Measurements from ENCODE around the gene NLN. TPM values are rescaled to one million over a fixed set of nuclear protein-coding genes. Genes with fewer than 3 reads are reported as not detected.

NLN gene
- total and polyA plus RNA-seq, 2 donors from 2014 or later = 6.2 to 25.0 TPM

GRCh38 chr5:65734921-65735320 lies 12.9 kb downstream of the NLN start:
- no peak overlapping the region for H3K27ac ChIP-seq (ENCODE audit: low read depth in 2 of 2, low read length in 2 of 2)
- intact Hi-C loops (cut with DNase I) = no loop called here
- no peaks in the 10 kb centered on the region for H3K4me1 ChIP-seq (ENCODE audit: control insufficient read depth in 2 of 3, insufficient read depth in 2 of 3, low read depth in 1 of 3, low read length in 3 of 3)
- H3K36me3 ChIP-seq (ENCODE audit: control insufficient read depth in 2 of 3, insufficient read depth in 3 of 3, low read length in 3 of 3) = no peaks in the 10 kb centered on the region
- no peak for DNase-seq
- no peak overlapping the region for H3K9ac ChIP-seq (ENCODE audit: low read length in 3 of 3)
- H3K4me3 ChIP-seq (ENCODE audit: low read length in 3 of 3) = no peak overlapping the region
- no peak for TF ChIP-seq CTCF (IDR thresholded peaks at IDR 0.05; ENCODE audit: borderline replicate concordance, extremely low read depth, insufficient read depth)
- no peaks in the 10 kb centered on the region for H3K9me3 ChIP-seq (ENCODE audit: control insufficient read depth in 2 of 3, insufficient read depth in 1 of 3, low read length in 3 of 3)
- no peaks in the 10 kb centered on the region for H3K27me3 ChIP-seq (ENCODE audit: control insufficient read depth, insufficient read depth, low read length)
- FAIRE-seq = no peak

GRCh38 chr5:65736011-65736410 lies 14.0 kb downstream of the NLN start:
- Histone ChIP-seq H3K27ac (ENCODE audit: low read depth in 2 of 2, low read length in 2 of 2) (no peak overlapping the region), H3K27me3 (ENCODE audit: control insufficient read depth, insufficient read depth, low read length) (no peaks in the 10 kb centered on the region), H3K9ac (ENCODE audit: low read length in 3 of 3) (no peak overlapping the region), H3K36me3 (ENCODE audit: control insufficient read depth in 2 of 3, insufficient read depth in 3 of 3, low read length in 3 of 3) (no peaks in the 10 kb centered on the region), H3K4me3 (ENCODE audit: low read length in 3 of 3) (no peak overlapping the region), H3K9me3 (ENCODE audit: control insufficient read depth in 2 of 3, insufficient read depth in 1 of 3, low read length in 3 of 3) (no peaks in the 10 kb centered on the region), H3K4me1 (ENCODE audit: control insufficient read depth in 2 of 3, insufficient read depth in 2 of 3, low read depth in 1 of 3, low read length in 3 of 3) (no peaks in the 10 kb centered on the region)
- DNase-seq = no peak
- intact Hi-C loops (cut with DNase I) = no loop called here
- no peak for FAIRE-seq
- no peak for TF ChIP-seq CTCF (IDR thresholded peaks at IDR 0.05; ENCODE audit: borderline replicate concordance, extremely low read depth, insufficient read depth)

- H3K27me3 ChIP-seq (ENCODE audit: control insufficient read depth, insufficient read depth, low read length) = no peaks in the 10 kb centered on the region
- H3K9me3 ChIP-seq (ENCODE audit: control insufficient read depth in 2 of 3, insufficient read depth in 1 of 3, low read length in 3 of 3) = no peaks in the 10 kb centered on the region
- no peak overlapping the region for H3K27ac ChIP-seq (ENCODE audit: low read depth in 2 of 2, low read length in 2 of 2)
- H3K9ac ChIP-seq (ENCODE audit: low read length in 3 of 3) = no peak overlapping the region
- H3K4me1 ChIP-seq (ENCODE audit: control insufficient read depth in 2 of 3, insufficient read depth in 2 of 3, low read depth in 1 of 3, low read length in 3 of 3) = no peaks in the 10 kb centered on the region
- TF ChIP-seq CTCF (IDR thresholded peaks at IDR 0.05; ENCODE audit: borderline replicate concordance, extremely low read depth, insufficient read depth) = no peak
- intact Hi-C loops (cut with DNase I) = no loop called here
- DNase-seq (no peak), FAIRE-seq (no peak)
- H3K4me3 ChIP-seq (ENCODE audit: low read length in 3 of 3) = no peak overlapping the region
- H3K36me3 ChIP-seq (ENCODE audit: control insufficient read depth in 2 of 3, insufficient read depth in 3 of 3, low read length in 3 of 3) = no peaks in the 10 kb centered on the region
Measured at GRCh38 chr5:65737842-65738241, 15.8 kb downstream of the NLN start.

DNA sequence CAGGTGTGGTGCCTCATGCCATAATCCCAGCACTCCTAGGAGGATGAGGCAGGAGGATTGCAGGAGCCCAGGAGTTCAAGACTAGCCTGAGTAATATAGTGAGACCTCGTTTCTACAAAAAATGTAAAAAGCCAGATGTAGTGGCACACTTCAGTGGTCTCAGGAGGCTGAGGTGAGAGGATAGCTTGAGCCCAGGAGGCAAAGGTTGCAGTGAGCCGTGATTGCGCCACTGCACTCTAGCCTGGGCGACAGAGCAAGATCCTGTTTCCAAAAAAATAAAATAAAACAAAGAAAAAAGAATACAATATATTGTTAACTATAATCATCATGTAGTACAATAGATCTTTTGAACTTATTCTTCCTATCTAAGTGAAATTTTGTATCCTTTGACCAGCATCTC lies 16.3 kb downstream of the NLN start:
- no peak for FAIRE-seq
- Histone ChIP-seq H3K27me3 (ENCODE audit: control insufficient read depth, insufficient read depth, low read length) (no peaks in the 10 kb centered on the region), H3K27ac (ENCODE audit: low read depth in 2 of 2, low read length in 2 of 2) (no peak overlapping the region), H3K9ac (ENCODE audit: low read length in 3 of 3) (no peak overlapping the region), H3K4me3 (ENCODE audit: low read length in 3 of 3) (no peak overlapping the region), H3K4me1 (ENCODE audit: control insufficient read depth in 2 of 3, insufficient read depth in 2 of 3, low read depth in 1 of 3, low read length in 3 of 3) (no peaks in the 10 kb centered on the region), H3K36me3 (ENCODE audit: control insufficient read depth in 2 of 3, insufficient read depth in 3 of 3, low read length in 3 of 3) (no peaks in the 10 kb centered on the region), H3K9me3 (ENCODE audit: control insufficient read depth in 2 of 3, insufficient read depth in 1 of 3, low read length in 3 of 3) (no peaks in the 10 kb centered on the region)
- DNase-seq = no peak
- intact Hi-C loops (cut with DNase I) = no loop called here
- TF ChIP-seq CTCF (IDR thresholded peaks at IDR 0.05; ENCODE audit: borderline replicate concordance, extremely low read depth, insufficient read depth) = no peak

All from kidney (tissue), 14 donors.